KMS-11 (cell line): ENCODE results near the gene ACR.

Source experiments
- H2AFZ ChIP-seq: fragments of 200-600 bp; sonication (generic); 2 replicates; pipeline ENCODE4 v1.6.1; 2016; ENCODE audit warnings: antibody characterized with exemption, mixed run types, low read depth
- H3K27ac ChIP-seq: fragments of 200-600 bp; sonication (generic); 2 replicates; pipeline ENCODE4 v1.6.1; 2016; ENCODE audit warnings: mild to moderate bottlenecking, mixed run types
- H3K27me3 ChIP-seq: fragments of 200-600 bp; sonication (generic); 2 replicates; pipeline ENCODE4 v1.6.1; 2017; ENCODE audit warnings: mild to moderate bottlenecking, low read depth, mixed run types, moderate library complexity; ENCODE audit not compliant: insufficient read depth
- H3K36me3 ChIP-seq: fragments of 200-600 bp; sonication (generic); 2 replicates; pipeline ENCODE4 v1.6.1; 2017; ENCODE audit warnings: mild to moderate bottlenecking, mixed run types; ENCODE audit not compliant: insufficient read depth
- H3K4me1 ChIP-seq: fragments of 200-600 bp; sonication (generic); 2 replicates; pipeline ENCODE4 v1.6.1; 2016; ENCODE audit warnings: mild to moderate bottlenecking, low read depth, mixed run types; ENCODE audit not compliant: poor library complexity, severe bottlenecking
- H3K4me2 ChIP-seq: fragments of 200-600 bp; sonication (generic); 2 replicates; pipeline ENCODE4 v1.7.0; 2016; ENCODE audit warnings: mild to moderate bottlenecking, mixed run types
- H3K4me3 ChIP-seq: fragments of 200-600 bp; sonication (generic); IDR thresholded peaks from 2 replicates; pipeline ENCODE4 v1.6.1; 2017; ENCODE audit warnings: low read depth, low read length, mixed read lengths; ENCODE audit not compliant: insufficient read depth
- H3K79me2 ChIP-seq: fragments of 200-600 bp; sonication (generic); 2 replicates; pipeline ENCODE4 v1.6.1; 2016; ENCODE audit warnings: low read depth, mixed run types; ENCODE audit not compliant: insufficient read depth
- H3K9ac ChIP-seq: fragments of 200-600 bp; sonication (generic); 2 replicates; pipeline ENCODE4 v1.6.1; 2016; ENCODE audit warnings: mild to moderate bottlenecking, mixed run types
- H4K20me1 ChIP-seq: fragments of 200-600 bp; sonication (generic); 2 replicates; pipeline ENCODE4 v1.6.1; 2016; ENCODE audit warnings: mild to moderate bottlenecking, mixed run types; ENCODE audit not compliant: insufficient read depth
- TF ChIP-seq, protein P1 (sequence below): fragments of 200-600 bp; sonication (generic); conservative IDR thresholded peaks from 2 replicates; pipeline ENCODE4 v1.6.1; 2017; ENCODE audit warnings: low read depth, mild to moderate bottlenecking, antibody characterized with exemption, low read length, moderate library complexity, mixed read lengths

ACR gene

DNA sequence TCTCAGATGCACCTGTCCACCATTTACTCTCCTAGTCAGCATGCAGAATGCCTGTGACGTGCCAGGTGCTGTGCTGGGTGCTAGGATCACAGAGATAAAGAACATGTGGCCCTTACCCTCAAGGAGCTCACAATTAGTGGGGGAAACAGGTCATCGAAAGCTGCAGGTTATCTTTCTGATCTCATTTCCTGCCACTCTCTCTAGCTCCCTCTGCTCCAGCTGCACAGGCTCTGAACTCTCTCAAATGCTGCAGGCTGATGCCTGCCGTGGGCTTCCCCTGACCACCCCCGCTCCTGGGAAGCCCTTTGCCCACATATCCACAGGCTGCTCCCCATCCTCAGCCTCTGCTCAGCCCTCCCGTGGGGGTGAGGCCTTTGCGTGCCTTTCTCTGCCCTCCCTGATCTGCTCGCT, 35.7 kb upstream of the ACR start:
- no peak overlapping the region for H3K9ac ChIP-seq
- no peak overlapping the region for H3K4me2 ChIP-seq
- 0 out of 2 replicates have a peak, but pooled peaks cover 5% of the 10 kb centered on the region for H3K27me3 ChIP-seq
- H2AFZ ChIP-seq: no peak overlapping the region
- H4K20me1 ChIP-seq: no peaks in the 10 kb centered on the region
- no peak overlapping the region for H3K4me3 ChIP-seq
- H3K27ac ChIP-seq: no peak overlapping the region
- no peaks in the 10 kb centered on the region for H3K36me3 ChIP-seq
- TF ChIP-seq, protein P1, sequence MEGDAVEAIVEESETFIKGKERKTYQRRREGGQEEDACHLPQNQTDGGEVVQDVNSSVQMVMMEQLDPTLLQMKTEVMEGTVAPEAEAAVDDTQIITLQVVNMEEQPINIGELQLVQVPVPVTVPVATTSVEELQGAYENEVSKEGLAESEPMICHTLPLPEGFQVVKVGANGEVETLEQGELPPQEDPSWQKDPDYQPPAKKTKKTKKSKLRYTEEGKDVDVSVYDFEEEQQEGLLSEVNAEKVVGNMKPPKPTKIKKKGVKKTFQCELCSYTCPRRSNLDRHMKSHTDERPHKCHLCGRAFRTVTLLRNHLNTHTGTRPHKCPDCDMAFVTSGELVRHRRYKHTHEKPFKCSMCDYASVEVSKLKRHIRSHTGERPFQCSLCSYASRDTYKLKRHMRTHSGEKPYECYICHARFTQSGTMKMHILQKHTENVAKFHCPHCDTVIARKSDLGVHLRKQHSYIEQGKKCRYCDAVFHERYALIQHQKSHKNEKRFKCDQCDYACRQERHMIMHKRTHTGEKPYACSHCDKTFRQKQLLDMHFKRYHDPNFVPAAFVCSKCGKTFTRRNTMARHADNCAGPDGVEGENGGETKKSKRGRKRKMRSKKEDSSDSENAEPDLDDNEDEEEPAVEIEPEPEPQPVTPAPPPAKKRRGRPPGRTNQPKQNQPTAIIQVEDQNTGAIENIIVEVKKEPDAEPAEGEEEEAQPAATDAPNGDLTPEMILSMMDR: no peak
- H3K4me1 ChIP-seq: no peaks in the 10 kb centered on the region
- H3K79me2 ChIP-seq: no peaks in the 10 kb centered on the region

GRCh38 chr22:50702821-50703725, 34.9 kb upstream of the ACR start:
- H3K36me3 ChIP-seq: no peaks in the 10 kb centered on the region
- TF ChIP-seq, protein P1: no peak
- no peaks in the 10 kb centered on the region for H4K20me1 ChIP-seq
- H3K9ac ChIP-seq: no peak overlapping the region
- no peaks in the 10 kb centered on the region for H3K79me2 ChIP-seq
- H3K4me1 ChIP-seq: no peaks in the 10 kb centered on the region
- no peak overlapping the region for H3K4me2 ChIP-seq
- 0 out of 2 replicates have a peak, but pooled peaks cover 5% of the 10 kb centered on the region for H3K27me3 ChIP-seq
- H3K4me3 ChIP-seq: no peak overlapping the region
- H3K27ac ChIP-seq: no peak overlapping the region
- H2AFZ ChIP-seq: no peak overlapping the region

GRCh38 chr22:50703726-50704509, 34.1 kb upstream of the ACR start:
- no peak overlapping the region for H3K9ac ChIP-seq

DNA sequence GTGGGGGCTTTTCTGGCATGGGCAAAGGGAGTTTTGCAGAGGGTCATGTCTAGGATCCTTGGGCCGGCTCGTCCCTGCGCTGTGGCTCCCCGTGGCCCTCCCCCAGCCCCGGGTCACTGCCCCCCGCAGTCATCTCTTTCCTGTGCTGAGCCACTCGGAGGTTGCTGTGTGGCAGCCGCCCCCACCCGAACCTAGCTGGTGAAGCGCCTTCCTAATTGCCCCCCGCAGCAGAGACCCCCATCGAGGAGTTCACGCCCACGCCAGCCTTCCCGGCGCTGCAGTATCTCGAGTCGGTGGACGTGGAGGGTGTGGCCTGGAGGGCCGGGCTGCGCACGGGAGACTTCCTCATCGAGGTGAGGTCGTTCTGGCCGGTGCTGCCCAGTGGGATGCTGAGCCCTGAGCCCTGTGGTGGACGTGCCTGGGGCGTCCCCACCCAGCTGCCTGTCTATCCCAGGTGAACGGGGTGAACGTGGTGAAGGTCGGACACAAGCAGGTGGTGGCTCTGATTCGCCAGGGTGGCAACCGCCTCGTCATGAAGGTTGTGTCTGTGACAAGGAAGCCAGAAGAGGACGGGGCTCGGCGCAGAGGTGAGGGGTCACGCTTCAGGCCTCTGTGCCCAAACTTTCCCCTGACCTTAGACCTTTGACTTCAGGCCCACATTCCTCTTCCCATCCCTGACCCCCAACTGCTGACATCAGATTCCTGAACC, 33.3 kb upstream of the ACR start:
- Histone ChIP-seq H3K4me1 (no peaks in the 10 kb centered on the region), H3K36me3 (no peaks in the 10 kb centered on the region), H3K4me3 (no peak overlapping the region), H3K27ac (no peak overlapping the region), H2AFZ (no peak overlapping the region), H3K79me2 (no peaks in the 10 kb centered on the region), H4K20me1 (no peaks in the 10 kb centered on the region), H3K4me2 (no peak overlapping the region), H3K9ac (no peak overlapping the region), H3K27me3 (0 out of 2 replicates have a peak, but pooled peaks cover 5% of the 10 kb centered on the region)
- TF ChIP-seq, protein P1: no peak

More at GRCh38 chr22:50703726-50704509, 34.1 kb upstream of the ACR start:
- Histone ChIP-seq H4K20me1 (no peaks in the 10 kb centered on the region), H3K27ac (no peak overlapping the region), H3K4me3 (no peak overlapping the region), H3K4me1 (no peaks in the 10 kb centered on the region), H3K36me3 (no peaks in the 10 kb centered on the region), H3K4me2 (no peak overlapping the region), H3K79me2 (no peaks in the 10 kb centered on the region), H3K27me3 (0 out of 2 replicates have a peak, but pooled peaks cover 5% of the 10 kb centered on the region), H2AFZ (no peak overlapping the region)
- TF ChIP-seq, protein P1: no peak
